Hematopoietic multipotent progenitor cell treated with erythropoietin and hydrocortisone succinate and interleukin-3 and kit ligand, for 8 days (in vitro differentiated cells): ENCODE measurements around the gene ASCC1.

Experiments
- DNase-seq: peaks from one replicate; pipeline ENCODE4 v3.0.0-alpha.2; 2015

ASCC1 gene

GRCh38 chr10:72080042-72080975 is 135.8 kb downstream of the ASCC1 start:
- DNase-seq, result no peak

DNA sequence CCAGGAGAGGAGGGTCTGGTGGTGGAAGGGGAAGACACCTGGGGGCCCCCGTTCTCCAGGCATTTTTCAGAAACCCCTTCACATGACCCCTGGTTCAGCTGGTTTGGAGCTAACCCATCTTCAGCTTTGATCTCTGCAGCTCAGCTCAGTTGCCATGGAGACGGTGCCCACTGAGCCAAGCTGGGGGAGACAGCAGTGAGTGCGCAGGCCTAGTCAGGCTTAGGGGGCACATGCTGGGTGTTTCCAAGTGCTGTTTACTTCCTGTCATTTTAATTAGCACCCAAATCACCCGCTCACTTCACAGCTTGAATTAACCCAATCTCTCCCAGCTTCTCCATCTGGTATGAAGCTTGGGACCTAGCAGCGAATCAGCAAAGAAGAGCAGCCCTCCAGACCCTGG is 136.7 kb downstream of the ASCC1 start:
- no peak for DNase-seq

GRCh38 chr10:72077275-72077990 is 138.6 kb downstream of the ASCC1 start:
- no peak for DNase-seq

DNA sequence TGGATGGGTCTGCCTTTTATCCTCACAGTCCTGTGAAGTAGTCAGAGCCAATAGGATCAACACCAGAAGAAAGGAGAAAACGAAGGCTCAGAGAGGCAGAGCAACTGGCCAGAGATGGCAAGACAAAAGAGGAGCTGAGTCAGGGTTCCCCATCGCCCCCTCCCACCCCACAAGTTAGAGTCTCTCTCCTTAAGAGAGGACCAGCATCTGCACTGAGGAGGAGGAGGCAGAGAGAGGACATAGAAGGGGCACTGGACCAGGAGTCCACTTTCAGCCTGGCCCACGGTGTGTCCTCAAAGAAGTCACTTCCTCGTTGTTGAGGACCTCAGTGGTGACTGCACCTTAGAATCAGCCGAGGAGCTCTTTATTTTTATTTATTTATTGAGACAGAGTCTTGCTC is 139.3 kb downstream of the ASCC1 start:
- DNase-seq, result no peak

DNA sequence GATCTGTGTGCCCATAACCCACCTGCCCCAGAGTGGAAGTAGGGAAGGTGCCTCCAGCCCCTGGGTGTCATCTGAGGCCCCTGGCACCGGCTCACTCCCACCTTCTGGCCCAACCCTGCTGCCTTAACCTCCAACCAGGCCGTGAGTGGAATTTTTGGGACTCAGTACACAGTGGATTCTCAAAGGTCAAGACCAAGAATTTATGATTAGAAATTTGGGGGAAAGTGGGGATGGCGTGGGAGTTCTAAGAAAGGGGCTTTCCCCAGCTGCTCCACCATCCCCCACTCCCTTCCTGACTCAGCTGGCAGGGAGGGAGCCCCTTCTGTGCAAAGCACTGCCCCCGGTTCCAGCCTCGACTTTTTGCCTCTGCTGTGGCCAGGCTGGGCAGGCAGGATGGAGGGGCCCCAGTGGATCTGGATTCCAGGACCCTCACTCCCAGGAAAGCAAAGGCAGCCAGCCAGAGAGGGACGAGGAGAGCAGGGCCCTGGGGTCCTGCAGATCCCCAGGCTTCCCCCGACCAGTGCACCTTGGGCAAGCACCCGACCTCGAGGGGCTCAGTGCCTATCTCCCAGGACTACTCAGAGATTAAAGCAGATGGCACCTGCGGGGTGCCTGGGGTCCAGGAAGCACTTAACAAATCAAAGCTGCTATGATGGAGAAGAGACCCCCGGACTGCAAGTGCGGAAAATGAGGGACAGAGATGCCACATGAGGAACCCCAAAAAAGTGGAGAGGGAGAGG is 140.5 kb downstream of the ASCC1 start:
- no peak for DNase-seq

DNA sequence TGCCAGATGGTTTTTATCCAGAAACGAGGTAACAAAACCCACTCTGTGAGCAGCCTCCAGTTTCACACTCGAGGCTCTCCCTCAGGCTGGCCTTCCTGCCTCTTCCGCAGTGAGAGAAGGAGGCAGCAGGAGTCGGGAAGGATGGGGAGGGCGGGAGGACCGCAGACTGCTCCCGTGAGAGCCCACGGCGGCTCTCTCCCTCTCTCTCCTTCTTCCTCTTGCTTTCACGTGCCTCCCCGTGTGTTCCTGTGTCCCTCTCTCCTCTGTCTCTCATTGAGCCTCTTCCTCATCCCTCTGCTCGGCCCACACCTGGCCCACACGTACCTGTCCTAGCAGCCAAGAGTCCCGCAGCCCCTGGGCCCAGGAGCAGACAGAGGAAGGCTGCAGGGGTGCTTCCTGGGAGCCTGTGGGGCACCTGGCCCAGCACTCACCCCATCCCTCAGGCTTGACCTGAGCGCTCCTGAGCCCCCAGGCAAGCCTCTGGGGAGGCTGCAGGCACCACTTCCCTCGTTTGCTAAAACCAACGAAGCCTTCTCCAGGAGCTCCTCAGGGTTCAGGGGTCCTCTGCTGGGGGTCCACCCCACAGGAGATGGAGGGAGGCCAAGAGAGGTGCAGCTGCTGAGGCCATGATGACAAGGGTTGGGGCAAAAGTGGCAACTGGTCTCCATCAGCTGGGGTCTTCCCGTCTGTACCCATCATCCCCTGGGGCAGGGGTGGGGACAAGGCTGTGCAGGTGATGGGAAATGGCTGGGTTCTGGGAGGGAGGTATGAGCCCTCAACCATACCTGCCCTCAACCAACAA is 141.3 kb downstream of the ASCC1 start:
- no peak for DNase-seq

DNA sequence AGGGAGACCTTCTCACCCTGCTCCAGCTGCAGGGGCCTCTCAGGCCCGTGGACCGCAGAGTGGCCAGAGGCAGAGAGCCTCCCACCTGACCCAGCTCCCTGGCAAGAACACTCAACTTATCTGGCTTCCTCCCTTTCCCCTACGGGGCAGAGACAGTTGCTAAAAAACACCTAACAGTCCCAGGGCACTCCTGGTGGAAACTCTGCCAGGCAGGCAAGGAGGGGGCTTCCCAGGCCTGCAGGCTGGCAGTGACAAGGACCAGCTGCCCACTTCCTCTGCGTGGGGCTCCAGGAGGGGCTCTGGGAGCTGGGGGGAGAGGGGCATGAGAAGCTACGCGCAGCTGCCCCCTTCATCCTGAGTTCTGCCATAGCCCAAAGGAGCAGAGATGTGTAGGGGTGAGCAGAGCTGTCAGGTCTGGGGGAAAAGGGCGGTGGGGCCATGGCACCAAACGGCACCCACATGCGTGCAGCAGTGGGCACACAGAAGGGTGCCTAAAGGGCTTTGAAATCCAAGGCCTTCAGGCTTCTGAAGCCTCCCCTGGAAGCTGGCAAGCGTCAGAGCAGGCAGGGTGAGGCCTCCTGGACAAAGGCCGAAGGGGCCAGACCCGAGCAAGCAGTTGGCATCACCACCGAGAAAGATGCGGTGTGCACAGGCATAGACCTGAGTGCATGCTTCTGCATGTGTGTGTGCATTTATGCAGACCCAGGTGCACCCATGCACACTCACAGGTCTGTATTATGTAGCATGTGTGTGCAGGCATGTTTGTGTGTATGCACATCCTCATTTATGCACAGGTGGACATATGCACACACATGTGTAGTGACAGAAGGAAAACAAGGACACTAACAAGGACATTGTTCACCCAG is 142.1 kb downstream of the ASCC1 start:
- DNase-seq, result no peak

DNA sequence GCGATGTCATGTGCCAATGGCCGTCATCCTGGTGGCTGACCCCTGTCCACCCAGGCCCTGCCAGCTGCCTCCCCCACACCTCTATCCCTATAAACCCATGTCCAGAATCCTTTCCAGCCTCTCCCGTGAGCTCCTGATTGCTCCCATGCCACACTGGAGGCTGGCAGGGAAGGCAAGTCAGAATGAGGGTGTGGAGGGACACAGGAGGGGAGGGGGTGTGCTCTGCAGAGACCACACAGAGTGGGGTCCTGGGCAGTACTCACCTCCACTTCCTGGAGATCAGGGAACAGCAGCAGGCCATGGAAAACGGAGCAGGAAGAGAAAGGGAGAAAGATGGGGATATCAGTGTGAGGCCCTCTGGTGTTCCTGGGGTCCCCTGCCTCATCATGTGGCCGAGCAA is 143.4 kb downstream of the ASCC1 start:
- DNase-seq, result no peak

- DNase-seq, result no peak
These were observed 144.0 kb downstream of the ASCC1 start for GRCh38 chr10:72072046-72072445.

- DNase-seq, result peak; percentile 8
These were observed 146.1 kb downstream of the ASCC1 start for GRCh38 chr10:72069751-72070526.

DNA sequence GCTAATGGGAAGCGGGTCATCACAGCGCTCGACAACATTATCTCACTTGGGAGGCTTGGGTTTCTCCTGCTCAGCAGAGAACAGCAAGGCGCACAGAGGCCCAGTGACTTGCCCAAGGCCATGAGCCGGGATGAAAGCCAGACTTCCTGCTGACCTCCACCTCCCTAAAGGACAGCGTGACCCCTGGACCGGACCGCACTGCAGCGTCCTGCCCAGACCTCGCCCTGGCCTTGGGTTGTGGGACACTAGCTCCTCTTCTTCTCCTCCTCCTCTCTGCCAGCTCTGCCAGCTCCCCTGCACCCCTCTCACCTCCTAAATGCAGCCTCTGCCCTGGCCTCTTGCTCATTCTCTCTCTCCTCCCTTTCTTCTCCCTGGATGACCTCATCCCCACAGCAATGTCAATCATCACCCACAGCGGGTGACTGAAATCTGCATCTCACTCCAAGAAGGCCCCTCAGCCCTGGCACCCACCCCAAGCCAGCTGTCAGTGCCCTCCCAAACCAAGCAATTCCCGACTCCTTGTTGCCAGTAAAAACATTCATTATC is 147.1 kb downstream of the ASCC1 start:
- DNase-seq, result no peak

- DNase-seq, result no peak
These were observed 147.8 kb downstream of the ASCC1 start for GRCh38 chr10:72068126-72068765.

DNA sequence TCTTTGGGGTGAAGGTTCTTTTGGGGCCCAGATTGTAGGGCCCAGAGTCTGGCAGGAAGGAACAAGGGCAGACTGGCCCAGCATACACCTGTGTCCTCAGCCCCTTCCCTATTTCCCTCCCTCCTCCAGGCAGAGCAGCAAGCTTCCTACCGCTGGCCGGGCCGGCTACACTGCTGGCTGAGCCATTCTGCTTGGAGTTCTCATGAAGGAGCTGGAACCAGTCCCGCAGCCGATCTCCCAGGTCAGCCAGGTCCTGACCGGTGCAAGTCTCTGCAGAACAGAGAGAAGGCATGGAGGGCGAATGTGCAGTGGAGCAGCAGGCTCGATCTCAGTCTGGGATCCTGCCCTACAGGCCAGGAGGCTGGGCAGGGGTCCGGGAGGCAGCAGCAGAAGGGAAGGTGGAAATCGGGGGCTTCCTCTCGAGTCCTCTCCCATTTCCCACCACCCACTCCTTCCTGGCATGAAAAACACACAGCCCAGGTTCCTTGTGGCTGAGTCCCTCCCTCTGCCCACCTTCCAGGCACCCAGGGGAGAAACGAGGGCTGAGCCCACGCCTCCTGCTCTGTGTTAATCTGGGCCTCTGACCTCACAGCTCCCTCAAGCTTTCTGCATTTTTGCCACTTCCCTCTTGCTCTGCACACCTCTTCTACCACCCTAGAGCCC is 148.5 kb downstream of the ASCC1 start:
- DNase-seq, result no peak

DNA sequence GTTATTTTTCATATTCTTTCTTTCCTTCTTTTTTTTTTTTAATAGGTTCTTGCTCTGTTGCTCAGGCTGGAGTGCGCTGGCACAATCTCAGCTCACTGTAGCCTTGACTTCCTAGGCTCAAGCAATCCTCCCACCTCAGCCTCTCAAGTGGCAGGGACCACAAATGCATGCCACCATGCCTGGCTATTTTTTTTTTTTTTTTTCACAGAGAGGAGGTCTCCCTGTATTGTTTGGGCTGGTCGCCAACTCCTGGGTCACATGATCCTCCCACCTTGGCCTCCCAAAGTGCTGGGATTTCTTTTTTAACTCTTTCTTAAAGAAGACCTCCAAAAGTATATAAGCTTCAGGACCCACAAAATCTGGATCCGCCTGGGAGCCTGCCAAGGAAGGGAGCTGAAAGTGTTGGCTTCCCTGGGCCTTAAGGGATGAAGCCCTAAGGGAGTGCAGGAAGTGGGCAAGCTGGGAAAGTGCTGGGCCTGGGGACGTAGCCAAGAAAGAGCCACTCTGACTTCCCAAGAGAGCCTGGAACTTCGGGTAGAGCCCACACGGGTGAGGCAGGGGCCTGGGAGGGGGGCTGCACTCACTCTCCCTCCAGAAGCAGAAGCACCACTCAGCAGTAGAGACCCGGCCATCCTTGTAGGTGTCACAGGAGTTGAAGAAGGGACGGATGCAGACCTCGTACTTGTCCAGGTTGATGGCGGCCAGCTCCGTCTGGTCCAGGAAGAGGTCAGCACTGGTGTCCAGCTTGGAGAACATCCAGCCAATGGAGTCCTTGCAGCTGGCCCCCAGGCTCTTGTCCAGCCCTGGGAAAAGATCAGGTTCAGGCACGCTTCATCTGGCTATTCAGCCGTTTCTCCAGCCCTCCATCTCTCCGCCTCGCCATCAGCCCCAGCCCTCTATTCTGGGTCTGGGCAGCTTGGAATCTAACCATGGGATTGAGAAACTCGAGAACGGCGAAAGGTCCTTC is 149.5 kb downstream of the ASCC1 start:
- DNase-seq, result no peak

GRCh38 chr10:72065439-72066025 is 150.5 kb downstream of the ASCC1 start:
- no peak for DNase-seq

- no peak for DNase-seq
These were observed 152.2 kb downstream of the ASCC1 start for GRCh38 chr10:72063703-72064391.
